Measurements from ENCODE around the gene WDR87.

GRCh38 chr19:37876032-37876431 lies 30.4 kb downstream of the WDR87 start:
- TF ChIP-seq CTCF (IDR thresholded peaks at IDR 0.05; ENCODE audit: low read depth, low read length) (no peak), EZH2phosphoT487 (IDR thresholded peaks at IDR 0.05; ENCODE audit: low read depth) (no peak)
